GM10248 (cell line): Measurements from ENCODE around the gene PAPPA2.
A peak's percentile ranks its signal among the peaks of the same experiment; 100 is the strongest.

ENCODE experiments used
- CTCF ChIA-PET: fragments of 300-600 bp; sonication (Branson Sonifier 250); formaldehyde crosslinking; extraction: SDS; loops from one replicate; lab custom pipeline; 2021; ENCODE audit warnings: antibody characterized with exemption; lab: Yijun Ruan, JAX
- POLR2A ChIA-PET: fragments of 350-650 bp; sonication (Branson Sonifier 250); formaldehyde crosslinking; extraction: SDS; loops from one replicate; lab custom pipeline; 2020; ENCODE audit warnings: antibody characterized with exemption; lab: Yijun Ruan, JAX
- DNase-seq: peaks from one replicate; pipeline ENCODE4 v3.0.0; 2012; ENCODE audit errors: extremely low spot score
- TF ChIP-seq, protein P1 (sequence below): IDR thresholded peaks from 2 replicates; pipeline ENCODE4 v1.5.1; 2012; ENCODE audit warnings: mild to moderate bottlenecking, low read depth; ENCODE audit errors: extremely low read depth, missing control alignments, control extremely low read depth

Gene PAPPA2

DNA sequence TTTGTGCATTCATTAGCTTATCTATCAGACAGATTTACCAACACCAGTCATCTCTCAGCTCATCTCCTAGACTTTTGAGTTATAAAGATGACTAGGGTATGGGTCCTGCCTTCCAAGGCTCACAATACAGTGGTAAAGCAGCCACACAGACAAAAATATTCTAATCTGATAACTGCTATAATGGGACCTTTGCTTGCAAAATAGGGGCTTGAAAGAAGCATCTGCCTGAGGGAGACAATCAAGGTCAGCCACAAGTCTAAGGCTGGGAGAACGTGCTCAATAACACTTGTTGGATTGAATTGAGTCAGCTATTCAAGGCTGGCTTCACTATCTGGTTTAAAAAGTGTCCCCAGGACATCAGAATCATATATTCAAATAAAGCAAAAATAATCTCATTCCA, 1.4 kb upstream of the PAPPA2 start:
- no peak for DNase-seq
- TF ChIP-seq, protein P1, sequence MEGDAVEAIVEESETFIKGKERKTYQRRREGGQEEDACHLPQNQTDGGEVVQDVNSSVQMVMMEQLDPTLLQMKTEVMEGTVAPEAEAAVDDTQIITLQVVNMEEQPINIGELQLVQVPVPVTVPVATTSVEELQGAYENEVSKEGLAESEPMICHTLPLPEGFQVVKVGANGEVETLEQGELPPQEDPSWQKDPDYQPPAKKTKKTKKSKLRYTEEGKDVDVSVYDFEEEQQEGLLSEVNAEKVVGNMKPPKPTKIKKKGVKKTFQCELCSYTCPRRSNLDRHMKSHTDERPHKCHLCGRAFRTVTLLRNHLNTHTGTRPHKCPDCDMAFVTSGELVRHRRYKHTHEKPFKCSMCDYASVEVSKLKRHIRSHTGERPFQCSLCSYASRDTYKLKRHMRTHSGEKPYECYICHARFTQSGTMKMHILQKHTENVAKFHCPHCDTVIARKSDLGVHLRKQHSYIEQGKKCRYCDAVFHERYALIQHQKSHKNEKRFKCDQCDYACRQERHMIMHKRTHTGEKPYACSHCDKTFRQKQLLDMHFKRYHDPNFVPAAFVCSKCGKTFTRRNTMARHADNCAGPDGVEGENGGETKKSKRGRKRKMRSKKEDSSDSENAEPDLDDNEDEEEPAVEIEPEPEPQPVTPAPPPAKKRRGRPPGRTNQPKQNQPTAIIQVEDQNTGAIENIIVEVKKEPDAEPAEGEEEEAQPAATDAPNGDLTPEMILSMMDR = no peak
- ChIA-PET POLR2A (no interaction called here), CTCF (interaction anchor here (1.7 kb wide), 1 partner anchor 13 kb away, joined by 4 read pairs; no protein-coding TSS in a partner anchor)

DNA sequence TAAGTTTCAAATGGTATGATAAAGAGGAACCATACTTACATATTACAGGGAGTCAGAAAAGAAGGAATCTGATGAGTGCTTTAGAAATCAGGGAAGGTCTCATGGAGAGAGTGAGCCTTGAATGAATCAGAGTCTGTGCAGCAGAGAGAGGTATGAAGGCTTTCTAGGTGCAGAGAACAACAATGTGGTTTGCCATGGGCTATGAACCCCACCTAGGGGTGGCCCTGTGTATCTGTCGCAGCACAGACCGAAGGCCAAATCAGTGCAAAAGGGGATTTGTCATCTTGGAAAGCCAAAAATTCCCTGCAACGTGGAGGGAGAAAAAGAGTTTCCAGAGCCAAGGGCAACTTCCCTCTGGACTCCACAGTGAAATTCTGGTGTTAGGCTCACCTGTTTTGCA, 3.5 kb downstream of the PAPPA2 start:
- CTCF ChIA-PET = no interaction called here
- peak; percentile 11 for DNase-seq
- POLR2A ChIA-PET = no interaction called here
- TF ChIP-seq, protein P1 = no peak

- ChIA-PET CTCF (interaction anchor here (0.6 kb wide), 1 partner anchor 49 kb away, joined by 3 read pairs; no protein-coding TSS in a partner anchor), POLR2A (no interaction called here)
- TF ChIP-seq, protein P1 = no peak
- DNase-seq = no peak
Observed at GRCh38 chr1:176469450-176470010, 6.6 kb downstream of the PAPPA2 start.

DNA sequence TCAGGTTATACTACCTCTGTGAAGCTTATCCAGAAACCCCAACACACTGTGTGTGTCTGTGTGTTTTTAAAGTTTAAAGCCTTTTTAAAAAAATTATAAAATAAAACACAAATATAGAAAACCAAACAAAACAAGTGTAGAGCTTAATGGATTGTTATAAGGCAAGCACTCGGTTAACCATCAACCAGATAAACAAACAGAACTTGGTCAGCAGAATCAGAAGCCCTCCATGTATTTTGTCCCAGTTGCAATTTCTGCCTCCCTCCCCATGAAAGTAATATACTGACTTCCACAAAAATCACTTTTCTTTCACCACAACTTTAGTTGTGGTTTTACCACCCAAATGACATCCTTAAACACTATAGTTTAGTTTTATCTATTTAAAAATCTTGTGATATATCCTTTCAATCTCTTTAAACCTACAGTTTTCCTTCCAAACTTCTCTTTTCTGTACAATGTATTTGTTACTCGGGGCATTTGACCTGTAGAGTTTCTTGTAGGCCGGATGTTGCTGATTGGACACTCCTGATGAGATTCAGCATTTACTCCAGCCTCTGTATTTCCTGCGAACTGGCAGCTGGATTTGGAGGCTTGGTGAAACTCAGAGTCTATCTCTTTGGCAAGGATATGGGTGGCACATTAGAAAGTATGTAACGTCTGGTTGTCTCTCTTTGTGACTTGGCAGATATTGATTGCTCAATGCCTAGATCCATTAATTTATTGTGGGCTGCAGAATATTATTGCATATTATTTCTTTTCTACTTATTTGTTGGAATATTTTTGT, 8.6 kb downstream of the PAPPA2 start:
- no peak for DNase-seq
- CTCF ChIA-PET = no interaction called here
- TF ChIP-seq, protein P1 = no peak

GRCh38 chr1:176479971-176480370, 17.0 kb downstream of the PAPPA2 start:
- ChIA-PET CTCF (no interaction called here), POLR2A (no interaction called here)
- TF ChIP-seq, protein P1 = no peak
- DNase-seq = no peak

More for the DNA sequence above, 8.6 kb downstream of the PAPPA2 start:
- POLR2A ChIA-PET = no interaction called here

- POLR2A ChIA-PET = no interaction called here
- TF ChIP-seq, protein P1 = no peak
- CTCF ChIA-PET = no interaction called here
- no peak for DNase-seq
Observed at GRCh38 chr1:176480750-176481149, 17.8 kb downstream of the PAPPA2 start.
